GM12864 (cell line): ENCODE results near the gene MAF.

Experiments used
- DNase-seq: peaks from one replicate; pipeline ENCODE4 v3.0.0-alpha.2; 2011; ENCODE audit warnings: low read depth
- H3K4me3 ChIP-seq: 2 replicates; pipeline ENCODE4 v1.5.1; 2011; ENCODE audit warnings: mild to moderate bottlenecking, low read depth, low read length, control low read depth
- TF ChIP-seq, protein P1 (sequence below): IDR thresholded peaks from 2 replicates; pipeline ENCODE4 v1.5.1; 2011; ENCODE audit warnings: low read depth, mild to moderate bottlenecking, moderate library complexity, low read length, control low read depth, inconsistent platforms; ENCODE audit errors: missing control alignments

Gene MAF

DNA sequence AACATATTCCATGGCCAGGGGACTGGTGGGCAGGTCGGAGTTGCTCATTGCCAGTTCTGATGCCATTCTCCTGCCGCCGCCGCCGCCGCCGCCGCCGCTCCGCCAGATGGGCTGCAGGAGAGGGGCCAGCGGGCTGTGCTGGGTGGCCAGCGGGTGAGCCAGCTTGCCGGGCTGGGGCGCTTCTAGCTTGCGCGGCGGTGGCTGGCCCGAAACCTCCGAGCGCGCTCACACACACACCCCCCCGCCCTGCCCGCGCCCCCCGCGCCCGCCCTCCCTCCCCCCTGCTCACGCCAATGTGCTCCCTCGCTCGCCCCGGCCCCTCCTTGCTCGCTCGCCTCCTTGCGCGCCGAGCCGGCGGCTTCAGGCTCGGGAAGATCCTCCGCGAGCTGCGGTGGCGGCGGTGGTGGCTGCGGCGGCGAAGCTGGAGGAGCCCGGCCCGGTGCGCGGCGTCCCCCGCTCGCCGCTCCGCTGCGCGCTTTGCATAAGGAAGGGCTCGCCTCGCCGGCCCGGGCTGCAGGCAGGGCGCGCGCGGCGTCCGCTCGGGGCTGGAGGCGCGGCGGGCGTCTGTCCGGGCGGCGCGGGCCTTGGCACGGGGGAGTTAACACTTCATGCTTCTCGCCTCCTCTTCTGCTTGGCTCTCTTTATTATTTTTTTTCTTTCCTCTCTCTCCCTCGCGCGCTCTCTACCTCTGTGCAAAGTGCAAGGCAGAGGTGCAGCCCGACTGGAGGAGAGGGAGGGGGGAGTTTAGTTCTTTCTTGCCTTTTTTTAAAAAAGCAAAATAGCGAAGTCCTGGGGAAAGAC, 500 bp downstream of the MAF start:
- TF ChIP-seq, protein P1, sequence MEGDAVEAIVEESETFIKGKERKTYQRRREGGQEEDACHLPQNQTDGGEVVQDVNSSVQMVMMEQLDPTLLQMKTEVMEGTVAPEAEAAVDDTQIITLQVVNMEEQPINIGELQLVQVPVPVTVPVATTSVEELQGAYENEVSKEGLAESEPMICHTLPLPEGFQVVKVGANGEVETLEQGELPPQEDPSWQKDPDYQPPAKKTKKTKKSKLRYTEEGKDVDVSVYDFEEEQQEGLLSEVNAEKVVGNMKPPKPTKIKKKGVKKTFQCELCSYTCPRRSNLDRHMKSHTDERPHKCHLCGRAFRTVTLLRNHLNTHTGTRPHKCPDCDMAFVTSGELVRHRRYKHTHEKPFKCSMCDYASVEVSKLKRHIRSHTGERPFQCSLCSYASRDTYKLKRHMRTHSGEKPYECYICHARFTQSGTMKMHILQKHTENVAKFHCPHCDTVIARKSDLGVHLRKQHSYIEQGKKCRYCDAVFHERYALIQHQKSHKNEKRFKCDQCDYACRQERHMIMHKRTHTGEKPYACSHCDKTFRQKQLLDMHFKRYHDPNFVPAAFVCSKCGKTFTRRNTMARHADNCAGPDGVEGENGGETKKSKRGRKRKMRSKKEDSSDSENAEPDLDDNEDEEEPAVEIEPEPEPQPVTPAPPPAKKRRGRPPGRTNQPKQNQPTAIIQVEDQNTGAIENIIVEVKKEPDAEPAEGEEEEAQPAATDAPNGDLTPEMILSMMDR: no peak
- H3K4me3 ChIP-seq: no peak overlapping the region; the same call in 1 of the 2 replicates
- DNase-seq: no peak

DNA sequence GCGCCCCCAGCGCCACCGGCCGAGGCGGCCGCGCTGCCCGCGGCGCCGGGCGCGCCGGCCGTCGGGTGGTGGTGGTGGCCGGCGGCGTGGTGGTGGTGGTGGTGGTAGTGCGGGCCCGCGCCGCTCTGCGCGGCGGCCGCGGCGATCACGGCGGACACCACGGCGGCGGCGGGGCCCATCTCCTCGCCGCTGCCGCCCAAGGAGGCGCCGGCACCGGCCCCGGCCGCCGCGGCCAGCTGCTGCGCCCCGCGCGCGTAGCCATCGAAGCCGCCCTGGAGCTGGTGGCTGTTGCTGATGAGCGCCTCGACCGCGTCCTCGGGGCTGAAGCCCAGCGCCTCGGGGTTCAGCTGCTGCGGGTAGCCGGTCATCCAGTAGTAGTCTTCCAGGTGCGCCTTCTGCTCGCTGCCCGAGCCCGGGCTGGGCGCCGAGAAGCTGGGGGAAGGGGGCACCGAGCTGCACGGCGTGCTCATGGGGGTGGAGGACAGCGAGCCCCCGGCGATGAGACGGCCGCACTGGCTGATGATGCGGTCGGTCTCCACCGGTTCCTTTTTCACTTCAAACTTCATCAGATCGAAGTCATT, 1.2 kb downstream of the MAF start:
- no peak overlapping the region for H3K4me3 ChIP-seq

DNA sequence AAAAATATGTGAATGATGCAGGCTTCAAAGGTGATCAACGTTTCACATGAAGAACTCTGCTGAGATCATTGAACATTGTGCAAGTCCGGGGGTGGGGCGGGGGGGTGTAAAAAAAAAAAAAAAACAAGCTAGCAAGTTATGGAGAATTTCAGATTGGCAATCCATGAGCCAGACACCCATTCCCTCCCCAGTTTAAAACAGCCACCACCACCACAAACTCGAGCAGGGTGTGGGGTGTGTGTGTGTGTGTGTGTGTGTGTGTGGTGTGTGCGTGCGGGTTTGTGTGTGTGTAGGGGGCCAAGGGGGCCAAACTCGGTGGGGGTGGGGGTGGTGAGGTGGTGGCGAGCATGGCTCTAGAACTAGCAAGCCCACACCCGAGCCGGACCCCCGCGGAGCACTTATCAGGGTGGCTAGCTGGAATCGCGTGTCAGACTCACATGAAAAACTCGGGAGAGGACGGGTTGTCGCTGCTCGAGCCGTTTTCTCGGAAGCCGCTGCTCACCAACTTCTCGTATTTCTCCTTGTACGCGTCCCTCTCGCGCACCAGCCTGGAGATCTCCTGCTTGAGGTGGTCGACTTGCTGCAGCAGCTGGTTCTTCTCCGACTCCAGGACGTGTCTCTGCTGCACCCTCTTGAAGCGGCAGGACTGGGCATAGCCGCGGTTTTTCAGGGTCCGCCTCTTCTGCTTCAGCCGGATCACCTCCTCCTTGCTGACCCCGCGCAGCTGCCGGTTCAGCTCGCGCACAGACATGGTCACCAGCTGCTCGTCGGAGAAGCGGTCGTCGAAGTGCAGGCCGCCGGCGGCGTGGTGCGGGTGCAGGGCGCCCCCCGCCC, 2.0 kb downstream of the MAF start:
- TF ChIP-seq, protein P1: no peak
- no peak for DNase-seq
- no peak overlapping the region for H3K4me3 ChIP-seq

More for the DNA sequence above, 1.2 kb downstream of the MAF start:
- no peak for DNase-seq
- TF ChIP-seq, protein P1: no peak

DNA sequence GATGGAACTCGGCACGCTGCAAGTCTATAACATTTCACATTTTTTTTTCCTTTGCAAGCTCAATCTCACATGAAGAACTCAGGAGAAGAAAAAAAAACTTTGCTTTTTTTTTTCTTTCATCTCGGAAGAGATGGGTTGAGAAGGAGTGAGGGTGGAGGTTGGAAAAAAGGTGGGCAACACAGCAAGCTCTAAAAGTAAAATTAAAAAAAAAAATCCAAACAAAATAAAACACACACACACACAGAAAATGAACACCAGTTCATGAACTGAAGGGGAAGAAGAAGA, 2.5 kb downstream of the MAF start:
- no peak overlapping the region for H3K4me3 ChIP-seq
- TF ChIP-seq, protein P1: no peak
- no peak for DNase-seq

DNA sequence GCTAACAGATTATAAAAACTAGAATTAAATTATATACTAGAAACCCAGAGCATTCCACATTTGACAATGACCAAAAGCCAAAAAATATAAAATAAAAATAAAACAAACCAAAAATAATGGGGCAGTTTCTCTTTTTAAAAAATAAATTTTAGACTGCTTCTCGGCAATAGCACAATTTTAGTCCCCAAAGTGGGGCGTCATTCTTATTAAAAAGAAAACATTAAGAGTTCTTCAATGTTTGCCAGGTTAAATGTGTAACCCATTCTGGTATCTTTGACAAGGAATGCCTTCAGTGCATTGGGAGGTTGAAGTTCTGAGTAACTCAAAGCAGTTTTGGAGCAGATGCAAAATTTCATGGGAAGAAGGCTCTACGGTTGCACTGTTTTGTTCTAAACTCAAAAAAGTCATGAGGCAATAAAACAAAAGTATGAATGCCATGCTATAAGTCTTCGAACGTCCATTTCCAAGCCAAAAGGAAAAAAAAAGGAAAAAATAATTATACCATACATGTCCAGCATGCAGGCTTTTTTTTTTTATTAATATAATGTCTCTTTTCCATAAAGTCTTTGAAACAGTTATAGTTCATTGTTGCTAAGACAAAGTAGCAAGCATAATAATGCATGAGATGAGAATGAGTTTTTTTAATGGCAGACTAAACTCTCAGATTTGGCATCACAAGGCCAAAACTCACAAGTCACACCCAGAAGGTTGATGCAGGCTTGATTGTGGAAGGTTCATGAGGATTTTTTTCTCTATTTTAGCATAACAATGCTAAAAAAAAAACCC, 3.1 kb downstream of the MAF start:
- no peak for DNase-seq
- TF ChIP-seq, protein P1: no peak
- no peak overlapping the region for H3K4me3 ChIP-seq

DNA sequence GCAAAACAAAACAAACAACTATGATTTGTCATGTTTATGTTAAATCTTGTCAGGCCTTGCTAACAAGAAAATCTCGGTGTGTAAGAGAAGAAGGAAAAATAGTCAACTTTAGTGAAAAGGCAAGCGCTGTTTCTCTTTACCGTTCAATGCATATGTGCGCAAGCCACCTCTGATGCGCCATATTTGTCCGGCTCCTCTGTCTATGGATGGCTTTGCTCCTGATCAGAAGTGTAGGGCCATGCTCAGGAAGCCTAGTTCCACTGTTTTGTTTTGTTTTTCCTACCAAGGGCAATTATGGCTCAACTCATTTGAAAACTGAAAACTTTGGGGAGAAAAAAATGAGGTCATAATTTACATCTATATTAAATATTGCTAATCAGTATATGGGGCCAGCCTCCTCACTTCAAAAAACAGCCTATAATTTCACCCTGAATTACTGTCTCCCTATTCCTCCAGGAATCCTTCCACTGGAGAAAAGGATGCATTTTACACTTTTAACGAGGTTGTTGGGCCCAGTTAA, 4.5 kb downstream of the MAF start:
- TF ChIP-seq, protein P1: no peak
- H3K4me3 ChIP-seq: no peak overlapping the region
- no peak for DNase-seq
